ENCODE measurements around the gene FOXM1.

The FOXM1 gene

DNA sequence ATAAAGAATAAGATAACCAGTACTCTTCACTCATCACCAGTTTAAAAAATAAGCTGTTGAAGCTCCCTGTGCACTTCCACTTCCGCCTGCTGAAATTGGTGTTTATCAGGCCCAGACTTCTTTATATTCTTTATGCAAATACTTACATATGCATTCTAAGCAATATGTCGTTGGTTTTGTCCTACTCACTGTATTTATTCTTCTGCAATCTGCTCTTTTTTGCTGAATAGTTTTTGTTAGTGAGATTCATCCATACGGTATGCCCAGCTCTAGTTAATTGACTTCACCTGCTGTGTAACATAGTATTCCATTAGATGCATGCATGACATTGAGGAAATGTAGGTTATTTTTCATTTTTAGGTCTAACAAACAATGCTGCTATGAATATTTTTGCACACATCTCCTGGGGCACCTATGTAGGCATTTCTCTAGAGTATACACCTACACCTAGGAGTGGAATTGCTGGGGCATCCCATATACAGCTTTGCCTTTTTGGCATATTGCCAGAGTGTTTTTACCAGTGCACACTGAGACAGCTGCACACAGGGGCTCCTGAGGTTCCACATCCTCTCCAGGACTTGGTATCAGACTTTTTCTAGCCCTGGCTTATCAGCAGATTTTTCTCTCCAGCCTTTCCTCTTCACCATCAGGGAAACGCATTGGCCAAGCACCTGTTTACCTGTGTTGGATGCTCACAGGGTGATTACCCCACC, 41.1 kb downstream of the FOXM1 start:
- DNase-seq (ENCODE audit: low read depth): no peak

DNA sequence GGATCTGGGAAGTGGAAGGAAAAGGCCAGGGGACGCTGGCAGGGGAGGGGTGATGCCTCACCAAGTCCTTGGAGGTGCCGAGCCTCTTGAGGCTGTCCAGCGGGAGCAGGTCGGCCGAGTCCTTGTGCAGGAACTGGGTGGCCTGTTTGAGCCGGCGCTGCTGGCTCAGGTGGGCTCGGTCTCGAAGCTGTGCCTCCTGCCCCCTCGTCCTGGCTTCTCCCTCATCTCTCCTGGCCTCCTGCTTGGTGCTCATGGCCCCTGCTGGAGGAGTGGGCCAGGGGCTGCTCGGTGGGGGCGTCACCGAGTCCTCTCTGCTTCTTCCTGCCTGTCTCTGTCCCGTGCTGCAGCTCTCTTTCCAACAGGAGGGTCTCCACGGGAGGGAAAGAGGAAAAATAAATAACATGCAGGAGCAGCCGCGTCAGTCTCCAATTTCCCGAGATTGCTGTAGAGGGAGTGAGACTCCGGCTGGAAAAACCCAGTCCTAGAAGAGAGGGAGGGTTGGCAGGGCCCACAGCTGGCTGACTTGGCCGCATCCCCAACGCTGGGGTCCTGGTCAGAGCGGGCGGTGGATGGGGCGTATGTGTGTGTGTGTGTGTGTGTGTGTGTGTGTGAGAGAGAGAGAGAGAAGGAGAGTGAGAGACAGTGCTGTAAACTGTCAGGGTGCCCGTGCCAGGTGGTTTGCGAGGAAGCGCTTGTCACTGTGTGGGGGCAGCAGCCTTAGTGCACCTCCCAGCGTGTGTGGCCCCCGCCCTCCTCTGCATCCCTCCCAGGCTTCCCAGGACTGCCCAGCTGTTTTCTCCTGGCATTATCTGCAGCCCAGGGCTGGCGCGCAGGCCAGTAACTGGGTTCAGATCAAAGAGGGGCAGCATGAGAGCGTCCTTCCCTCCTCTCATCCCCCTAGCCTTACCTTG, 42.1 kb downstream of the FOXM1 start, which contains the start of gene NRIP2:
NRIP2 (minus strand) TSS at position 455 of the 911 bp plus-strand sequence; CDS start at position 403, 52 bp downstream.
- peak; percentile 33 for DNase-seq (ENCODE audit: low read depth)

DNA sequence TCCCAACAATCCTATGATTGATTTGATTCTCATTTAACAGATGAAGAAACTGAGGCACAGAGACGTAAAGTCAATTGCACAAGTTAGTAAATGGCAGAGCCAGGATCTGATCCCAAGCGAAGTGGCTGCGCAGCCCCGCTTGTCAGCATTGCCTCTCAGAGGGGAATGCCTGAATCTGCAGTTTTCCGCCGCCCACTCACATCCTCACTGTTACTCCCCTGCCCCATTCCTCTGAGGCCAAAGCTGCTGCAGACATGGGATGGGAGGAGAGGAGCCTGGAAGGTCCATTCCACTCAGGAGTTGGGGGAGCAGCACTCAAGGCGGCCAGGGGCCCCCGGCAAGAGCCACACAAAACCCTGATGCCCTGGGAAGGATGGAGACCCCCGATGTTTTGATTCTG, 43.2 kb downstream of the FOXM1 start:
- DNase-seq (ENCODE audit: low read depth): no peak

DNA sequence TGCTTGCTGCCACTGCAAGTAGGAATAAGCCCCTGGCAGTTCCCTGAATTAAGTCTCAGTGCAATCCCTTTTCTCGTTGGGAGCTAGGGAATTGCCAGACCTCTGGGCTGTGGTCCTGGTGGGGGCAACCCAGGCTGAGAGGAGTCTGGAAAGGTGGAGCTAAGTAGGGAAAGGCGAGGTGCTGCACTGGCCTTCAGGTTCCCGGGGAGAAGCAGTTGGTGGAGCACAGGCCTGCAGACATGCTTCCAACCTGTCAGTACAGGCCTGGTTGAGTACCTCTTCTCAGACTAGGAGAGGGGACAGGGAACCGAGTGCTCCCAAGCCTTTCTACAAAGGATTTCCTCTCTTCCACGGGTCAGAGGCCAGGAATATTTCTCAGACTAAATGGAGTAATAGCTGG, 43.6 kb downstream of the FOXM1 start:
- no peak for DNase-seq (ENCODE audit: low read depth)

DNA sequence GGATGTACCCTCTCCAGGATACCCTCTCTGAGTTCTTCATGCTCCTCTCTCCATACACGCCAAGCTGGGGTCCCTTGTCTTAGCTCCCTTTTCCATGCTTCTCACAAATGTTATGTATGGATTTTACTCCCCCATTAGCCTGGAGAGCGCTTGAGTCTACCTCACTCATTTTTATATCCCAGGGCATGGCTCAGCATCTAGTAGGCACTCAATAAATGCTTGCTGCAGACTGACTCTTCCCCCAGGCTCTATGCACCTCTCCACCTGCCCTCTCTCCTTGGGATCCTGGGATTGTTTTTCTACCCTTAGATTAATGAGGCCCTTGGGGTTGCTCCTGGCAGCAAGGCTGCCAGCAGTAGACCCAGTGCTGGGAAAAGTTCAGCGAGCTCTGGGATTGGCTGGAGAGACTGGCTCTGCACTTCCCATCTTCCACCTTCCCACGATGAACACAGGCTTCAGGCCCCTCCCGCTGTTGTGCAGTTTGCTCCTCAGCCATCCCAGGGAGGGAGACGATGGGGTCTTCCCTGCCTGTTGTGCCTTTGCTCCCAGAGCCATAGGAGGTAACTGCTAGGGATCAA, 44.3 kb downstream of the FOXM1 start:
- no peak for DNase-seq (ENCODE audit: low read depth)

DNA sequence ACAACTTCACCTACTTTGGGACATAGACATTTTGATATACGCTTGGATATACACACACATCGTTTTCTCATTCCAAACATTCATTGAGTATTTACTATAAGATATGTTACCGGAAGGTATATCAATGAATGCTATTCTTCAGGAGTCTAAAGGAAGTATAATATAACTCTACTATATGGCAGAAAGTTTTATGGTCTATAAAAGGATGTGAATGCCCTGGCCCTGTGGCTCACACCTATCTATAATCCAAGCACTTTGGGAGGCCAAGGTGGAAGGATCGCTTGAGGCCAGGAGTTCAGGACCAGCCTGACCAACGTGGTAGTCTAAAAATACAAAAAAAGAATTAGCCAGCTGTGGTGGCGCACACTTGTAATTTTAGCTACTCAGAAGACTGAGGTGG, 47.7 kb downstream of the FOXM1 start:
- no peak for DNase-seq (ENCODE audit: low read depth)

DNA sequence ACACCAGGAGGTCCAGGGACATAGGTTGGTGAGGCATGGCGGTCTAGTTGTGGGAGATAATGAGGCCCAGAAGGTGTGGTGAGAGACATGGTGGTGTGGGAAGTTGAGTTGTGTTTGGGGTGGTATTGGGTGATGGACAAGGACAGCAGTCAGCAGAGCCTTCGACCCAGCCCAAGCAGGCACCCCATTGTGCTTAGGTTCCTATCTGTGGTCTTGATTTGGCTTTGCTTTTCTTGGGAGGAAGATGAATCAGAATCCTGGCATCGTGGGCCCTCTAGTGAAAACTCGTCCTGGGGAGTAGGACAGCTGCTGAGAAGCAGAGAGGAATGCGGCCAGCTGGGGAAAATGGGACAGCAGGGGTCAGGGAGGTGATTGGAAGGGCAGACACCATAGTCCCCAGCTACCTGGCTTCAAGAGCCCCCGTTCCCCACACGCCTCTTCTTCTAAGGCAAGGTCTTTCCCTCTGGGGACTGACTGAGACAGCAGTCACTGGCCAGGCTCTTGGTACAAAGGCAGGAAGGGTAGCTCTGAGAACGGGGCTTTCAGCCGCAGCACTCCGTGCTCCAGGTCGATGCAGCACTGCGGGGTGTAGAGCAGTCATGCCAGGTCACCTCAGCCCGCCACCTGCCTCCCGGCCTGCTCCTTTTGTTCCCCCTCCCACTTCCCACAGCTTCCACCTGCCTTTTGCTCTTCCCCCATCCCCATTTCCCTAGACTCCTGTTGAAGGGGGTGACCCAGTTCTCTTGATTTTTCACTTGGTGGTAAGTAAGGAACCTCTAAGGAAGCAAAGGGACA, 50.1 kb downstream of the FOXM1 start:
- no peak for DNase-seq (ENCODE audit: low read depth)

DNA sequence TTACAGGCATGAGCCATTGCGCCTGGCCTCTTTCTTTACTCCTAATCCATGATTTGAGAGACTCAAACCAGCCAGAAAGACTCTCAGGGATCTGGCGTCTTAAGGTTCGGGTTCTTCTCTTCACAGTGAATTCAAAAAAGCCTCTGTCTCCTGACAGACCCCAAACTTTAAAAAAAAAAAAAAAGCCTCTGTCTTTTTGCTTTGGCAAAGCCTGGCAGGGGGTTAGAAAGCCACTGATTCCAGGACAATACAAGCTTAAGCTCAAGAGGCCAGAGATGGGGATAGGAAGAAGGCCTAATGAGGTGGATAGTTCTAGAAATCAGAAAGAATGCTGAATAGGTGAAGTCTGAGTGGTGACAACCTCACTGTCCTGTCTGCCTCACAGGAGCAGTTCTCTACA, 50.9 kb downstream of the FOXM1 start:
- no peak for DNase-seq (ENCODE audit: low read depth)

DNA sequence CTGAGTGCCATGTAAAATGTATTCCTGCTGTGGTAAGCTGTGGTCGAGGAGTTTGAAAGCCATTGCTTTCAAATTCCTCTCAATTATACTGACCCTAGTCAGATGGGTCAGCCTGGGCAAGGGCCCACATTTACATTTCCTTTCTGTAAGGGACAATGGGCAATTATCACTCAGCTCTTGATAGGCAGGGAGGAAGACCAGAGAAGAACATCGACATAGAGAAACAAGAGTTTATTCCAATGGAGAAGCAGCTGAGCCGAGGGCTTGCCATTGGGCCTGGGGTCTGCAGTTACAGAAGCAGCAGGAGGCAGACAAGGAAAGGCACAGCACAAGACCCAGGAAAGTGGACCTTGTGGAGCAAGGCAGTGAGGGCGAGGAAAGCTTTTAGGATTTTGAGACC, 51.8 kb downstream of the FOXM1 start:
- DNase-seq (ENCODE audit: low read depth): no peak

DNA sequence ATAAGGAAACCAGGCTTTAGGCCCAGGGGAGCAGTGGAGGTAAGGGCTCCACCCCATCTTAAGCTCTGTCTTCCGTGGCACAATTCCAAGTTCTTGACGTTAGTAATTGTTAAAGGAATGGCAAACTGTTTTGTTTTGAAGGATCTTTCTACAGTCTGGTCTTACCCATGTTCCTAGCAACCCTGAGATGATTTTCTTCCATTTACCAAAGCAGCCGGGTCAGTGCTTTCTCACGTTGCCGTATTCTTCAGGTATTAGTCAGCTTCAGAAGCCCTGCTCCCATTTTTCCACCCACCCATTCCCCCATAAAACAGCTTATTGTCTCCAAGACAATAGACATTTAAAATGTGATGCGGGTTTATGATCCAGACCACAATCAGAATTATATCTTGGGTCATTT, 52.4 kb downstream of the FOXM1 start:
- no peak for DNase-seq (ENCODE audit: low read depth)

DNA sequence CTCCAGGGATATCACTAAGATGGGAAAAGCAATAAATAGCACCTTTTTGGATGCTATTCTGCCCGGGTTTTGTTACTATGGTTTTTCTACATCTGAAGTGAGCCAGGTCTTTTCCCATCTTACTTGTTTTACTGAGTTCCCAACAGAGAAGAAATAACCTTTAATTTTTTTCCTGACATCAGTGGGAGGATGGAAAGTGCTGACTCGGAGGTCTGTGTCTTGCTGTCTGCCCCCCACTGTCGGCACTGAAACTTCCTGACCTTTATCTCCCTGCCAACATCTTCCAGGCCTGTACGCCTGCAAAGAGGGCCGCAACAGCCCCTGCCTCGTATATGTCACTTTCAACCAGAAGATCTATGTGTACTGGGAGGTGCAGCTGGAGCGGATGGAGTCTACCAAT, 53.5 kb downstream of the FOXM1 start:
- no peak for DNase-seq (ENCODE audit: low read depth)

DNA sequence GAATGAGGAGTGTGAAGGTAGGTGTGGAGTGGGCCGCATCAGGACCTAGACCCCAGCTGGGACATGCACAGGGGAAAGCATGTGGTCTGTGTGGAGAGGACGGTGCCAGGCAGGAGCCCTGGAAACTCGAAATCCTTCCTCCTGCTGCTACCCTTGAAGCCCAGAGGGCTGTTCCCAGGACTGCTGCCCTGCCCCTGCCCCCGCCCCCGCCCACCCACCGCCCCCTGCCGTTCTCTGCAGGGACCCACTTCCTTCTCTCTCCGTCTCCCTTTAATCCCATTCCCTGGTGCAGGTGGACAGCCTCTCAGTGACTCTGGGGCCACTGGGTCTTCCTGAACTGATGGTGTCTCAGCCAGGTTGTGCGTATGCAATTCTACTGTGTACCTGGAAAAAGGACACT, 56.5 kb downstream of the FOXM1 start:
- no peak for DNase-seq (ENCODE audit: low read depth)

DNA sequence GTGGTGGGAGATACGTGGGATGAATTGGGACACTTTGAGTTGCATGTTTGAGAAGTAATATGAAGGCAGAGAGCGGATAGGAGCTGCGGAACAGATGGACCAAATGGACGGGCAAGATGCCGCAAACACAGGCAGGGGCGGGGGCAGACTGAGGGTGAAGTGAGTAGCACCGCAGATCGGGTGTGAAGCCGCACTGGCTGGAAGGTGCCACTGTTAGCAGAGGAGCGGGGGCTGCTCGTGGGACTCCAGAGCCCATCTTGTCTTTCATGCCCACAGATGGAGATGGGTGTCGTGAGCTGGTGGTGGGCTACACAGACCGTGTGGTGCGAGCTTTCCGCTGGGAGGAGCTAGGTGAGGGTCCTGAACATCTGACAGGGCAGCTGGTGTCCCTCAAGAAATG, 57.2 kb downstream of the FOXM1 start:
- DNase-seq (ENCODE audit: low read depth): no peak

DNA sequence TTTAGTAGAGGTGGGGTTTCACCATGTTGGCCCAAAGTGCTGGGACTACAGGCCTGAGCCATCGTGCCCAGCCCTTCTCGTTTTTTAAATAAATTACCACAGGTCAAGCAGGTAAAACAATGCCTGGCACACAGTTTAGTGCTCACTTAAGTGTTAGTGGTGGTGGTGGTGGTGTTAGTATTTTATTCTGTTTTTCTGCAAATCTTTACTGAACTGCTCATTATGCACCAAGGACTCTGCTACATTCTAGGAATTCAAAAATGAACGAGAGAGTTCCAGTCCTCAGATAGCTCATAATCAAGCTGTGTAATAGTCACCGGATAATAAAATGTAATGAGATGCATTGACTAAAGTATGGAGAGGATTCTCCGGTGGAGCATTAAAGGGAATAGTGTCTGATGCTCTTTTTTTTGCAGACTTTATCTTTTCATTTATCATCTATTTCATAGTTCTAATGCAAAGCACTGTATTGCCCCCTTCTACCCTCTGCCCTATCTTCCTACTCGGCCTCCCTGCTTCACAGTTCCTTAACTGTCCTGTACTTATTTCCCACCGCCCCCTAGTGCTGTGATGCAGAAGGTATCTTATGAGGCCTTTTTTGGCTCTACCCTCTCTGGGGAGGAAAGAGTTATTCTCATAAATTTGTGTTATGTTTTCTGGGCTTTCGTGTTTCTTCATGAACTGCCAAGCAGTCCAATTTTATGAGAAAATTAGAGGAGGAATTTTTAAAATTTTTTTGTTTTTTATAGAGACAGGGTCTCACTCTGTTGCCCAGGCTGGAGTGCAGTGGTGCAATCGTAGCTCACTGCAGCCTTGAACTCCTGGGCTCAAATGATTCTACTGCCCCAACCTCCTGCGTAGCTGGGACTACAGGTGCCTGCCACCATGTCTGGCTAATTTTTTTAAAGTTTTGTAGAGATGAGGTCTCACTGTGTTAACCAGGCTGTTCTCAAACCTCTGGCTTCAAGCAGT, 63.5 kb downstream of the FOXM1 start:
- DNase-seq (ENCODE audit: low read depth): peak; percentile 66

DNA sequence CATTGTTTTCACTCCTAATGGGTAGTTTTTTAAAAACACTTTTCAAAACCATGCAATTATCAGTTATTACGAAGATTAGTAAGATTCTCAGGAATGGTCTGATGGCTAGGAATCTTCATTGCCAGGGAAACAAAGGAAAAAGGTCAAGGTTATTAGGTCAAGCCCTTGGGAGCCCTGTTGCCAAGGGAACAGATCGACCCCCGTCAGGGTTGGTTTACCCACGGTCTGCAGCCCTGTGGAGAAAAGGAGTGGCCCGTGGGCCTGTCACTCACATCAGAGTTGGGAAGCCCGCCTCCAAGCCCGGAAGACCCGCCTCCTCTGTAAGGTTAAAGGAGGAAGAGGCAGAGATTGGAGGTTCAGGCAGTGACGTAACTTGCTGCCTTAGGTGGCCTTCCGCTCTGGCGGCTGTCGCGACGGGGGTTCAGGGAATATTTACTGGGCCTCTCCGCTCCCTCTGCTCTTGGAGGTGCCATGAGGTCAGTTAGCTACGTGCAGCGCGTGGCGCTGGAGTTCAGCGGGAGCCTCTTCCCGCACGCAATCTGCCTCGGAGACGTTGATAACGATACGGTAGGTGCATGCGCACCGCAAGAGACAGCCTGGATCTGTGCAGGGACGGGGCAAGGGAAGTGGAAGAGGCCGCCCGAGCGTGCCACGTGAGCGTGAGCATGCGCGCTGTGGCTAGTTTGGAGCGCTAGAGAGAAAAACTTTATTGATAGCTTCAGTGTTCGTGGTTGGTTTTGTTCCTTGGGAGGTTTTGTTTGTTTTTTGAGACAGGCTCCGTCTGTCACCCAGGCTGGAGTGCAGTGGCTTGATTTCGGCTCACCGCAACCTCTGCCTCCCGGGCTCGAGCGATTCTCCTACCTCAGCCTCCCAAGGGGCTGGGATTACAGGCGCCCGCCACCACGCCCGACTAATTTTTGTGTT, 64.4 kb downstream of the FOXM1 start, which contains the start of gene ITFG2:
ITFG2 (plus strand) TSS at position 379 of the 924 bp plus-strand sequence; CDS start at position 472, 93 bp downstream.
- DNase-seq (ENCODE audit: low read depth): peak; percentile 98

DNA sequence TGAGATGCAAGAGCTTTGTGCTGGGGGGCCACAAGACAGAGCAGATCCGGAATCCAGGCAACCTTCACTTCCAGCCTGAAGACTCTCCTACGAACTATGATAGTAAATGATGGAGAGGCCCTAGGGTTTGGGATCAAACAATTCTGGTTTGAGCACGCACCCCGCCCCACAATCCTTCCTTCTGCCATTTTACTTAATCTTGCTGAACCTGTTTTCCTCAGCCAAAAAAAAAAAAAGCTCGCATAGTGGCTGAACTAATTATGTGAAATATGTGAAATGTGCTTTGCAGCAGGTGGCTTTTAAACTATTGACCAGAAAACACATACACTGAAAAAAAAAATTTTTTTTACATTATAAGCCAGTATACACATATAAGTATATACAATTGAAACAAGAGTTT, 65.2 kb downstream of the FOXM1 start:
- no peak for DNase-seq (ENCODE audit: low read depth)

All from fibroblast of gingiva (primary cell).